Ureter (tissue), 1 donor: ENCODE measurements around the gene ADAMTS2. TPM values are rescaled to one million over a fixed set of nuclear protein-coding genes. Genes with fewer than 3 reads are reported as not detected.

ENCODE experiments used
- DNase-seq: peaks from one replicate; pipeline ENCODE4 v3.0.0-alpha.2; 2020; ENCODE audit warnings: low spot score
- total RNA-seq: library from RNA; stranded (reverse); gene quantifications from one replicate; pipeline ENCODE4 v1.2.4, GENCODE V29; 2023
- donor health status: DM: yes; HTN: yes; CAD: no.

The ADAMTS2 gene
- total RNA-seq, 1 donor from 2014 or later: 13.3 TPM

- no peak for DNase-seq
These were observed 167.3 kb downstream of the ADAMTS2 start for GRCh38 chr5:179177711-179178575.

- DNase-seq: no peak
These were observed 168.6 kb downstream of the ADAMTS2 start for GRCh38 chr5:179176571-179177230.

GRCh38 chr5:179176166-179176565, 169.1 kb downstream of the ADAMTS2 start:
- no peak for DNase-seq

- DNase-seq: no peak
These were observed 173.2 kb downstream of the ADAMTS2 start for GRCh38 chr5:179171816-179172745.

- DNase-seq: no peak
These were observed 173.9 kb downstream of the ADAMTS2 start for GRCh38 chr5:179171251-179171815.

- DNase-seq: no peak
These were observed 174.7 kb downstream of the ADAMTS2 start for GRCh38 chr5:179170606-179171005.

GRCh38 chr5:179169836-179170235, 175.4 kb downstream of the ADAMTS2 start:
- DNase-seq: no peak

GRCh38 chr5:179168664-179169063, 176.6 kb downstream of the ADAMTS2 start:
- no peak for DNase-seq

GRCh38 chr5:179167871-179168451, 177.3 kb downstream of the ADAMTS2 start:
- no peak for DNase-seq

- no peak for DNase-seq
These were observed 178.1 kb downstream of the ADAMTS2 start for GRCh38 chr5:179166886-179167841.

- no peak for DNase-seq
These were observed 178.9 kb downstream of the ADAMTS2 start for GRCh38 chr5:179166171-179166885.

GRCh38 chr5:179165421-179166170, 179.7 kb downstream of the ADAMTS2 start:
- no peak for DNase-seq

GRCh38 chr5:179164331-179165311, 180.6 kb downstream of the ADAMTS2 start:
- DNase-seq: no peak

- DNase-seq: no peak
These were observed 181.8 kb downstream of the ADAMTS2 start for GRCh38 chr5:179163236-179164155.

- no peak for DNase-seq
These were observed 182.7 kb downstream of the ADAMTS2 start for GRCh38 chr5:179162351-179163235.
